ENCODE data around the gene MIER1. TPM values are rescaled to one million over a fixed set of nuclear protein-coding genes. Genes with fewer than 3 reads are reported as not detected.

Gene MIER1
- total RNA-seq, 6 donors from 2014 or later: 16.9 to 56.4 (median 28.5) TPM

DNA sequence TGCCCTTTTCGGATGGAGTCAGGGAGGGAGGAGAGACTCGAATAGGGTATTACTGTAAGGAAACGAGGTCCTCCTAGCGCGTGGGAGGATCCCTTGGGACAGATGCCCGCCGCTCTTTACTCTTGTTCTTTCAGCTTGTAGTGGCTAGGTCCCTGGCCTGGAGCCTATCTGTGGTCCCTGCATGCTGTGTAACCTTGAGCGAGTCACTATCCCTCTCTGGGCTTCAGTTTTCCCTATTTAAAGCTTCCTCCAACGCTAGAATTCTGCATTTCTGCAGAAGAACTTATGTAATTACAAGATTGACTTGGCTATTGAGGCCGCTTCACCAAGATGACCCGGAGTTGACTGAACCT is 744 bp downstream of the MIER1 start:
- TF ChIP-seq POLR2AphosphoS5 (IDR thresholded peaks at IDR 0.05): no peak
- no peak for TF ChIP-seq EP300 (IDR thresholded peaks at IDR 0.05)
- TF ChIP-seq, protein P1, sequence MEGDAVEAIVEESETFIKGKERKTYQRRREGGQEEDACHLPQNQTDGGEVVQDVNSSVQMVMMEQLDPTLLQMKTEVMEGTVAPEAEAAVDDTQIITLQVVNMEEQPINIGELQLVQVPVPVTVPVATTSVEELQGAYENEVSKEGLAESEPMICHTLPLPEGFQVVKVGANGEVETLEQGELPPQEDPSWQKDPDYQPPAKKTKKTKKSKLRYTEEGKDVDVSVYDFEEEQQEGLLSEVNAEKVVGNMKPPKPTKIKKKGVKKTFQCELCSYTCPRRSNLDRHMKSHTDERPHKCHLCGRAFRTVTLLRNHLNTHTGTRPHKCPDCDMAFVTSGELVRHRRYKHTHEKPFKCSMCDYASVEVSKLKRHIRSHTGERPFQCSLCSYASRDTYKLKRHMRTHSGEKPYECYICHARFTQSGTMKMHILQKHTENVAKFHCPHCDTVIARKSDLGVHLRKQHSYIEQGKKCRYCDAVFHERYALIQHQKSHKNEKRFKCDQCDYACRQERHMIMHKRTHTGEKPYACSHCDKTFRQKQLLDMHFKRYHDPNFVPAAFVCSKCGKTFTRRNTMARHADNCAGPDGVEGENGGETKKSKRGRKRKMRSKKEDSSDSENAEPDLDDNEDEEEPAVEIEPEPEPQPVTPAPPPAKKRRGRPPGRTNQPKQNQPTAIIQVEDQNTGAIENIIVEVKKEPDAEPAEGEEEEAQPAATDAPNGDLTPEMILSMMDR (IDR thresholded peaks at IDR 0.05): peak in 1 of 6 experiments; percentile 5
- TF ChIP-seq POLR2A (IDR thresholded peaks at IDR 0.05): peak in 1 of 4 donors; percentile 5
- 7 to 8% methylated on average over 11 of the region's 11 CpGs for WGBS, 2 donors
- H3K36me3 ChIP-seq: no peaks in the 10 kb centered on the region
- no peaks in the 10 kb centered on the region for H3K27me3 ChIP-seq
- ATAC-seq (ENCODE audit: low FRiP score in 2 of 2) (no peak), DNase-seq (no peak)
- peaks cover 25 to 27% (median 26%) of the 10 kb centered on the region in 4 donors for H3K4me1 ChIP-seq
- H3K4me3 ChIP-seq: peak overlapping the region; percentile 65 to 88 (median 85)
- peak overlapping the region; percentile 89 to 96 (median 92) for H3K27ac ChIP-seq
- H3K9me3 ChIP-seq: no peaks in the 10 kb centered on the region

DNA sequence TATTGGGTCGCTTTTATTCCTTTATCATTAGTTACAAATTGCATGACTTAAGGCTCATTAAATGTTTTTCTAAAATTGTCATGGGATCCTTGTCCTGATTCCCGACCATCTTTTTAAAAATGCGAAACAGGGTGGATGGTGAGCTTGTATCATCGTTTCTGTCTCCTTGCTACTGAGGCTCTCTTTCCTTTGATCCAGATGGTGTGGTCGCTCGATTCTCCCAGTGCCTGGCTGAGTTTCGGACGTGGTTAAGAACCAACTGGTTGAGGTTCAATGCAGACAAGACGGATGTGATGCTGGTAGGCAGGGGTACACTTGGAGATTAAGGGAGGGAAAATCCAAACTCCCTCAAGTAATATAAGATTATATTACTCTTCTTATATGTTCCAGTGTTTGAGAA is 1.2 kb downstream of the MIER1 start:
- TF ChIP-seq EP300 (IDR thresholded peaks at IDR 0.05) (no peak), POLR2AphosphoS5 (IDR thresholded peaks at IDR 0.05) (no peak), POLR2A (IDR thresholded peaks at IDR 0.05) (no peak)
- TF ChIP-seq, protein P1 (IDR thresholded peaks at IDR 0.05): no peak
- Histone ChIP-seq H3K27ac (peak overlapping the region; percentile 89 to 96 (median 92)), H3K9me3 (no peaks in the 10 kb centered on the region), H3K4me3 (peak overlapping the region; percentile 65 to 88 (median 85)), H3K27me3 (no peaks in the 10 kb centered on the region), H3K36me3 (no peaks in the 10 kb centered on the region), H3K4me1 (peaks cover 25 to 27% (median 26%) of the 10 kb centered on the region in 4 donors)
- ATAC-seq (ENCODE audit: low FRiP score in 2 of 2): no peak
- DNase-seq: no peak
- 46 to 47% methylated on average over 9 of the region's 9 CpGs for WGBS, 2 donors

DNA sequence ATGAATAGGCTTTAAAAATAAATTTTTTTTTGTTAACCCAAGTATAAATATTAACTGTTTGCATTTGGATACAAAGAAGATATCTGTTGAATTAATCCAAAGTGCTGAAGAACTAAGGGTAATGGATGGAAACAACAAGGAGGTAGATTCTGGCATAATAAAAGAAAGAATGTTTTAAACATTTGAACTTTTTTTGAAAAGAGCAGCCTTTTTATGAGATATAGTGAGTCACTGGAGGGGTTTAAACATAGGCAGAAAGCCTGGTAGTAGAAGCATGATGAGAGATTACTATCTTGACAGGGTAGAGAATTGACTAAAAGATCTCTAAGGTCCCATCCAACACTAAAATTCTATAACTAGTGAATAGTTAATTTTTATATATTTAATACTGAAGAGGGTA is 2.7 kb downstream of the MIER1 start:
- ATAC-seq (ENCODE audit: low FRiP score in 2 of 2) (no peak), DNase-seq (no peak)
- Histone ChIP-seq H3K4me1 (peaks cover 39 to 41% (median 40%) of the 10 kb centered on the region in 4 donors), H3K36me3 (no peaks in the 10 kb centered on the region), H3K27me3 (no peaks in the 10 kb centered on the region), H3K9me3 (no peaks in the 10 kb centered on the region), H3K27ac (no peak overlapping the region), H3K4me3 (no peak overlapping the region)
- no peak for TF ChIP-seq EP300 (IDR thresholded peaks at IDR 0.05)
- TF ChIP-seq POLR2A (IDR thresholded peaks at IDR 0.05): no peak
- TF ChIP-seq POLR2AphosphoS5 (IDR thresholded peaks at IDR 0.05): no peak
- TF ChIP-seq, protein P1 (IDR thresholded peaks at IDR 0.05): no peak

DNA sequence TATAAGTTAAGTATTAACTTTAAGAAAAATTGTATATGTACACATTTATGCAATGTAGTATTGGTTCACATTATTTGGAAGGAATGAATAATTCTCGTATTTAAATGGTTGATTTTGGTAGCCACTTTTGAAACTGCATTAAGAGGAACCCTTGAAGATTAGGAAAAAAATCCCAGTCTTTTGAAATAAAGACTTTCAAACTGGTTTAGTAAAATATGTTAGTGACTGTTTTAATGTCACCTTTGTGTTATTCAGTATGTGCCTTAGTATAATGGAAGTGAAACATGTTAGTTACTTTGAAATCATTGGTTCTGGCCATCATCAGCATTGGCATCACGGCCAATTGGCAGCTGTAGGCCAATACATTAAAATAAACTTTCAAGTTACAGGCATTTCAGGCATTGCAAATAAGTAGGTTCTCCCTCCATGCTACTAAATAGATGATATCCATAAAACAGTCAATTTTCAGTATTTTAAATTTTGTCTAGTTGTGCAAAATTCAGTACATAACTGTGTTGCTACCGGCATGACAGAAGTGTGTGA is 4.4 kb downstream of the MIER1 start:
- no peak for ATAC-seq (ENCODE audit: low FRiP score in 2 of 2)
- H3K27ac ChIP-seq: peak overlapping the region; percentile 96 to 99 (median 98)
- no peaks in the 10 kb centered on the region for H3K36me3 ChIP-seq
- peaks cover 42 to 48% (median 44%) of the 10 kb centered on the region in 4 donors for H3K4me1 ChIP-seq
- TF ChIP-seq, protein P1 (IDR thresholded peaks at IDR 0.05): no peak
- no peak for TF ChIP-seq POLR2AphosphoS5 (IDR thresholded peaks at IDR 0.05)
- TF ChIP-seq POLR2A (IDR thresholded peaks at IDR 0.05): no peak
- TF ChIP-seq EP300 (IDR thresholded peaks at IDR 0.05): no peak
- no peaks in the 10 kb centered on the region for H3K9me3 ChIP-seq
- WGBS, 2 donors: 51 to 55% methylated on average over 3 of the region's 3 CpGs
- H3K27me3 ChIP-seq: no peaks in the 10 kb centered on the region
- H3K4me3 ChIP-seq: peak overlapping the region in 3 of 4 donors; percentile 64 to 89 (median 72)
- no peak for DNase-seq

GRCh38 chr1:66929691-66929998 is 4.9 kb downstream of the MIER1 start:
- 12% methylated on average over 9 of the region's 9 CpGs for WGBS, 2 donors
- Histone ChIP-seq H3K27ac (peak overlapping the region; percentile 96 to 99 (median 98)), H3K36me3 (no peaks in the 10 kb centered on the region), H3K4me3 (peak overlapping the region; percentile 64 to 89 (median 72)), H3K4me1 (peaks cover 44 to 51% (median 47%) of the 10 kb centered on the region in 4 donors), H3K27me3 (no peaks in the 10 kb centered on the region), H3K9me3 (no peaks in the 10 kb centered on the region)
- ATAC-seq (ENCODE audit: low FRiP score in 2 of 2) (no peak), DNase-seq (no peak)
- no peak for TF ChIP-seq EP300 (IDR thresholded peaks at IDR 0.05)
- no peak for TF ChIP-seq POLR2AphosphoS5 (IDR thresholded peaks at IDR 0.05)
- TF ChIP-seq POLR2A (IDR thresholded peaks at IDR 0.05): no peak
- TF ChIP-seq, protein P1 (IDR thresholded peaks at IDR 0.05): no peak

Data from upper lobe of left lung (tissue), 6 donors.